ENCODE results near the gene FBXW5.

Gene FBXW5

DNA sequence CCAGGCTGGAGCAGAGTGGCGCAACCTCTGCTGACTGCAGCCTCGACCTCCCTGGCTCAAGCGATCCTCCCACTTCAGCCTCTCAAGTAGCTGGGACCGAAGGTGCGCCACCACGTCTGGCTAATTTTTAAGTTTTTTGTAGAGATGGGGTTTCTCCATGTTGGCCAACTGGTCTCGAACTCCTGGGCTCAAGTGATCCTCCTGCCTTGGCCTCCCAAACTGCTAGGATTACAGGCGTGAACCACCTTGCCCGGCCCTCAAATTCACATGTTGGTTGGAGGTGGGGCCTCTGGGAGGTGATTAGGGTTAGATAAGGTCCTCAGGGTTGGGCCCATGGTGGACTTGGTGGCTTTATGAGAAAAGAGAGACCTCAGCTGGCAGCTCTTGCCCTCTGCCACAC, 17.6 kb upstream of the FBXW5 start:
- H3K4me3 ChIP-seq (ENCODE audit: control insufficient read depth, low read depth, low read length) = no peak overlapping the region
- DNase-seq (ENCODE audit: low read depth) = no peak
- TF ChIP-seq, protein P1, sequence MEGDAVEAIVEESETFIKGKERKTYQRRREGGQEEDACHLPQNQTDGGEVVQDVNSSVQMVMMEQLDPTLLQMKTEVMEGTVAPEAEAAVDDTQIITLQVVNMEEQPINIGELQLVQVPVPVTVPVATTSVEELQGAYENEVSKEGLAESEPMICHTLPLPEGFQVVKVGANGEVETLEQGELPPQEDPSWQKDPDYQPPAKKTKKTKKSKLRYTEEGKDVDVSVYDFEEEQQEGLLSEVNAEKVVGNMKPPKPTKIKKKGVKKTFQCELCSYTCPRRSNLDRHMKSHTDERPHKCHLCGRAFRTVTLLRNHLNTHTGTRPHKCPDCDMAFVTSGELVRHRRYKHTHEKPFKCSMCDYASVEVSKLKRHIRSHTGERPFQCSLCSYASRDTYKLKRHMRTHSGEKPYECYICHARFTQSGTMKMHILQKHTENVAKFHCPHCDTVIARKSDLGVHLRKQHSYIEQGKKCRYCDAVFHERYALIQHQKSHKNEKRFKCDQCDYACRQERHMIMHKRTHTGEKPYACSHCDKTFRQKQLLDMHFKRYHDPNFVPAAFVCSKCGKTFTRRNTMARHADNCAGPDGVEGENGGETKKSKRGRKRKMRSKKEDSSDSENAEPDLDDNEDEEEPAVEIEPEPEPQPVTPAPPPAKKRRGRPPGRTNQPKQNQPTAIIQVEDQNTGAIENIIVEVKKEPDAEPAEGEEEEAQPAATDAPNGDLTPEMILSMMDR (IDR thresholded peaks at IDR 0.05; ENCODE audit: control insufficient read depth, insufficient read depth, low read depth, low read length, missing control alignments) = no peak

DNA sequence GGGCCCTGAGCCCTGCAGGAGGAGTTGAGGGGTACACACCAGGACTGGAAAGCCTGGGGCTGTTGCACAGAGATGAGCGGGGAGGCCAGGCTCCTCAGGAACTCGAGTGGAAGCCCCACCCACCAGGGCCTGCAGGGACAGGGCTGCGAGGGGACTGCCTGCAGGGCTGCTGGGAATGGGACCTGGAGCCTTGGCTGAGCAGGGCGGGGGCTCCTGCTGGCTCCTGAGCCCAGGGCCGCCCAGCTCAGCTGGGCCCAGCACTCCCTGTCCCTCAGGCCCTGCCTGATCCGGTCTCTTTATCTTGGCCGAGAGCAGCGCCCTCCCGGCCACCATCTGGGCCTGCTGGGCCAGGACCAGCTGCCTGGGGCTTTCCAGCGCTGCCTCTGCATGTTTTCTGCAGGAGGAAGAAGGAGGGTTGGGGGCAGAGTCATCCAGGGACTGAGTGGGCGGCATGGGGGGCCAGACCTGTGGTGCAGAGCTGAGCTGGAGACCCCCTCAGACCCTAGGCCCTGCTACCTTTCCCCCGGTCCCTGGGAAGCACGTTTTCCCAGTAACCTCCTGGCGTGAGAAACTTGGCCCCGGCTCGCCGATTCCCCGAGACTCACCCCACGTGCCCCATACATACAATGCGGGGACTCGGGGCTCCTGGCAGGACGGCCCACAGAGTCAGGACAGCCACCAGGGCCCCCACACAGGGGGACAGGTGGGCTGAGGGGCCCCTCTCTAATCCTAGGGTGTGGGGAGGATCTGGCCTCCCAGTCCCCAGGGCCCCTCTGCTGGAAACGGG, 16.9 kb upstream of the FBXW5 start:
- TF ChIP-seq, protein P1 (IDR thresholded peaks at IDR 0.05; ENCODE audit: control insufficient read depth, insufficient read depth, low read depth, low read length, missing control alignments) = no peak
- H3K4me3 ChIP-seq (ENCODE audit: control insufficient read depth, low read depth, low read length) = no peak overlapping the region
- no peak for DNase-seq (ENCODE audit: low read depth)

DNA sequence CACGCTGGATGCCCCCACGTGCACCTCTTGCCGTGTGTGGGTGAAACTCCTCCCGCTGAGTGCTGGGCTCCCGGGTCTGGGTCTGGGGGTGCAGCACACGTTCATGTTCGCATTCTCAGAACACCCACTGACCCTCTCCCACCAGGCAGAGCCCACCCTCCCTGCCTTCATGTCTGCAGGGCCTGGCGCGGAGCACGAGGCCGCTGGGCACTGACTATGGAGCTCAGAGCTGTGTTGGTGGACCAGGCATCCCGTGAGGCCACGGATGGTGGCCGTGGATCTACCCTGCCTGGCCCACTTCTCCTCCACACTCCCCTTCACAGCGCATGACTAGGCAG, 16.4 kb upstream of the FBXW5 start:
- TF ChIP-seq, protein P1 (IDR thresholded peaks at IDR 0.05; ENCODE audit: control insufficient read depth, insufficient read depth, low read depth, low read length, missing control alignments) = no peak
- no peak for DNase-seq (ENCODE audit: low read depth)
- no peak overlapping the region for H3K4me3 ChIP-seq (ENCODE audit: control insufficient read depth, low read depth, low read length)

DNA sequence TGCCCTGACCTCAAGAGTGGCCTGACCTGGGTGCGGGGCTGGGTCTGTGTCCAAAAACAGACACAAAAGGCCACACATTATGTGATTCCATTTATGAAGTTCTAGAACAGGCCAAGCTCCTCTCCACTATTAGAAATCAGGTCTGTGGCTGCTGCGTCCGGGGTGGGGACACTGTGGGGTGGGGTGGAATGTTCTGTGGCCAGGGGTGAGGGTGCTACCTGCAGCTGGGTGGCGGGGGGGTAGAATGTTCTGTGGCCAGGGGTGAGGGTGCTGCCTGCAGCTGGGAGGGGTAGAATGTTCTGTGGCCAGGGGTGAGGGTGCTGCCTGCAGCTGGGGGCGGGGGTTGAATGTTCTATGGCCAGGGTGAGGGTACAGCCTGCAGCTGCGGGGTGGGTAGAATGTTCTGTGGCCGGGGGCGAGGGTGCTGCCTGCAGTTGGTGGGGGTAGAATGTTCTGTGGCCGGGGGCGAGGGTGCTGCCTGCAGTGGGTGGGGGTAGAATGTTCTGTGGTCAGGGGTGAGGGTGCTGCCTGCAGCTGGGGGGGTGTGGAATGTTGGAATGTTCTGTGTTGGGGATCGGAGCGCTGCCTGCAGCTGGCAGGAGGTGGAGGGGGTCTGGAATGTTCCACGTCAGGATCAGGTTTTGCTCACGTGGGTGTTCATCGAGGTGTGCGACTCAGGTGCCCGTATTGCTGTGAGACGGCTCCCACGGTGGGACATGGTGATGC, 15.8 kb upstream of the FBXW5 start:
- TF ChIP-seq, protein P1 (IDR thresholded peaks at IDR 0.05; ENCODE audit: control insufficient read depth, insufficient read depth, low read depth, low read length, missing control alignments) = no peak
- no peak overlapping the region for H3K4me3 ChIP-seq (ENCODE audit: control insufficient read depth, low read depth, low read length)
- no peak for DNase-seq (ENCODE audit: low read depth)

DNA sequence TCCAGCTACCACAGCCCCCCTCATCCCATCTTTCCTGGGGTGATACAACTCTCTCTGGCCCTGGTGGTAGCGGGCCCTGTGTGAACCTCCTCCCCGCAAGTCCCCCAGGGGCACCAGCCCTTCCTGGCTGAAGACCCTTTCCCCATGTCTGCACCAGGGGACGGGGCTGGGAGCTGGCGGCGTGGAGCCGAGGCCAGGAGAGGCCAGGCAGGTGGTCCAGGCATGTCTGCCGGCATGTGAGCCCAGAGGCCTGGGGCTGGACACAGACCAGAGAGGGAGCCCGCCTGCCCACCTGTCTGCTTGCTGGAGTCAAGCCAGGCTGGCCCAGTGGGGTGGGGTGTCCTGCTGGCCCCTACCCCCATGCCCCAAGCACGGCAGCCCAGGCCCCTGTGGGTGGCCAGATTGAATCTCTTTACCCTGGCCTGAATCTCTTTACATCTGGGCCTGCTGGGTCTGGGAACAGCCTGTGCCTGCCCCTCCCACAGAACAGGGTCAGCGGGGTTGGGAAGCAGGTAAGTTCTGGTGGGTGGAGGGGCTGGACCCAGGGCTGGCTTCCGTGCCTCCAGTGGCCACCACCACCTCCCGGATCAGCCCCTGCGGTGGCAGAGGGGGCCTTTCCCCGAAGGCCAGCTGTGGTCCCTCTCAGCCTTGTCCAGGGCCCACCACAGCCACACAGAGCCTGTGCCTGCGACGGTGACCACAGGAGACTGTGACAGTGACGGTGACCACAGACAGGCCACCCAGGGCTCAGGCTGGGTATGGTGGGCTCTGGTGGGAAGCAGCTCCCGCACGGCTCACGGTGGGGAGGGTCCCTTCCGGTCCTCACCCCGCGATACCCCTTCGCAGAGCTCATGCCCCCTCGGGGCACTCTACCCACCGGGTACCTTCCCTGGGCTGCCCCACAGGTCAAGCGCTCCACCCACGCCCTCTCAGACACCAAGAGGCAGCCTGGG, 14.6 kb upstream of the FBXW5 start:
- TF ChIP-seq, protein P1 (IDR thresholded peaks at IDR 0.05; ENCODE audit: control insufficient read depth, insufficient read depth, low read depth, low read length, missing control alignments) = no peak
- H3K4me3 ChIP-seq (ENCODE audit: control insufficient read depth, low read depth, low read length) = no peak overlapping the region
- DNase-seq (ENCODE audit: low read depth) = no peak

DNA sequence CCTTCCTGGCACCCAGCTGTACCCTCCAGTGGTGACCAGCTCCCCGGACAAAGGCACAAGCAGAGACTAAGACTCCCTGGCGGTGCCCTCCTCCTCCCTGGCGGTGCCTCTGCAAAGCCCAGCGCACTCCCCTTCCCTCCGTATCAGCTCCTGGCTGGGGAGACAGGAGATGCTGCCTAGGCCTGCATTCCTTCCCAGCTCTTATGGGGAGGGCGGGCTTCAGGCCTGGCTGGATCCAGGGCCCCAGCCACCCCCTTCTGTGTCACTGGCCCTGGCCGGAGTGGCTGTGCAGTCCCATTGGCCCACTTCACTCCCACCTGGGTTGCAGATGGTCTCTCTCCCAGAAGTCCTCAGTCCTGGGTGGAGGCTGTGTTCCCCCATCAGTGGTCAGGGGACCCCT, 13.9 kb upstream of the FBXW5 start:
- no peak overlapping the region for H3K4me3 ChIP-seq (ENCODE audit: control insufficient read depth, low read depth, low read length)
- no peak for DNase-seq (ENCODE audit: low read depth)
- TF ChIP-seq, protein P1 (IDR thresholded peaks at IDR 0.05; ENCODE audit: control insufficient read depth, insufficient read depth, low read depth, low read length, missing control alignments) = no peak
